MM.1S (cell line): ENCODE measurements around the gene RAPGEF2.

Source experiments
- CTCF ChIP-seq: fragments of 300-600 bp; sonication (generic); IDR thresholded peaks from 2 replicates; pipeline ENCODE4 v1.5.1; 2016; ENCODE audit warnings: antibody characterized with exemption, low read length, mixed read lengths
- EZH2 ChIP-seq: fragments of 300-600 bp; sonication (generic); optimal IDR thresholded peaks from 2 replicates; pipeline ENCODE3; 2017; ENCODE audit warnings: low read depth, mild to moderate bottlenecking, antibody characterized with exemption, low read length, mixed read lengths

- TF ChIP-seq CTCF (no peak), EZH2 (no peak)
Measured at GRCh38 chr4:159282329-159282728, 179.4 kb downstream of the RAPGEF2 start.
